RWPE2 (cell line): ENCODE measurements around the gene USP49.

Experiments used
- ATAC-seq: fragments of 200-7000 bp; cut with Tn5 transposase; 3 replicates; pipeline ENCODE4 v1.9.1; 2021; ENCODE audit warnings: low read depth
- DNase-seq: peaks from one replicate; pipeline ENCODE4 v3.0.0-alpha.2; 2020; ENCODE audit warnings: low spot score
- H3K27ac ChIP-seq: fragments of 450-650 bp; 2 replicates; pipeline ENCODE4 v1.5.1; 2017; ENCODE audit warnings: mild to moderate bottlenecking; ENCODE audit not compliant: poor library complexity, severe bottlenecking
- H3K27me3 ChIP-seq: fragments of 250-450 bp; sonication (Bioruptor Pico); 2 replicates; pipeline ENCODE4 v1.5.1; 2021; ENCODE audit warnings: mild to moderate bottlenecking, moderate library complexity; ENCODE audit not compliant: insufficient read depth, poor library complexity, severe bottlenecking
- H3K36me3 ChIP-seq: fragments of 250-450 bp; sonication (Bioruptor Pico); 2 replicates; pipeline ENCODE4 v1.5.1; 2020; ENCODE audit warnings: low read depth, mild to moderate bottlenecking, moderate library complexity
- H3K4me1 ChIP-seq: fragments of 250-450 bp; sonication (Bioruptor Pico); 2 replicates; pipeline ENCODE4 v1.5.1; 2021; ENCODE audit warnings: mild to moderate bottlenecking, moderate library complexity; ENCODE audit not compliant: insufficient read depth, poor library complexity, severe bottlenecking
- H3K4me3 ChIP-seq: fragments of 250-450 bp; sonication (Bioruptor Pico); 2 replicates; pipeline ENCODE4 v1.5.1; 2021; ENCODE audit warnings: mild to moderate bottlenecking, moderate library complexity; ENCODE audit not compliant: severe bottlenecking
- H3K9me3 ChIP-seq: fragments of 250-450 bp; sonication (Bioruptor Pico); 2 replicates; pipeline ENCODE4 v1.5.1; 2021; ENCODE audit warnings: mild to moderate bottlenecking, moderate library complexity; ENCODE audit not compliant: severe bottlenecking
- CTCF ChIP-seq: fragments of 450-650 bp; IDR thresholded peaks from one replicate; pipeline ENCODE4 v1.5.1; 2017; ENCODE audit warnings: mild to moderate bottlenecking, moderate library complexity; ENCODE audit not compliant: poor library complexity, severe bottlenecking

The USP49 gene

GRCh38 chr6:41934278-41935192 is 39.4 kb upstream of the USP49 start:
- no peaks in the 10 kb centered on the region for H3K9me3 ChIP-seq
- H3K4me1 ChIP-seq = peaks cover 3% of the 10 kb centered on the region
- no peaks in the 10 kb centered on the region for H3K27me3 ChIP-seq
- TF ChIP-seq CTCF = no peak
- no peak overlapping the region for H3K4me3 ChIP-seq
- no peak for DNase-seq
- no peak for ATAC-seq
- peak overlapping the region; percentile 7 for H3K27ac ChIP-seq
- peaks cover 78% of the 10 kb centered on the region for H3K36me3 ChIP-seq

- DNase-seq = no peak
- no peak overlapping the region for H3K27ac ChIP-seq
Observed at GRCh38 chr6:41932378-41932777, 37.2 kb upstream of the USP49 start.

GRCh38 chr6:41931792-41932191 is 36.6 kb upstream of the USP49 start:
- no peaks in the 10 kb centered on the region for H3K27me3 ChIP-seq
- DNase-seq = no peak
- no peak overlapping the region for H3K4me3 ChIP-seq
- no peak overlapping the region for H3K27ac ChIP-seq
- no peaks in the 10 kb centered on the region for H3K4me1 ChIP-seq
- H3K36me3 ChIP-seq = peaks cover 96% of the 10 kb centered on the region
- no peaks in the 10 kb centered on the region for H3K9me3 ChIP-seq
- no peak for TF ChIP-seq CTCF
- ATAC-seq = no peak

More at GRCh38 chr6:41932378-41932777, 37.2 kb upstream of the USP49 start:
- H3K36me3 ChIP-seq = peaks cover 96% of the 10 kb centered on the region
- no peaks in the 10 kb centered on the region for H3K27me3 ChIP-seq
- H3K4me3 ChIP-seq = no peak overlapping the region
- no peaks in the 10 kb centered on the region for H3K4me1 ChIP-seq
- TF ChIP-seq CTCF = no peak
- no peaks in the 10 kb centered on the region for H3K9me3 ChIP-seq
- no peak for ATAC-seq

- Histone ChIP-seq H3K27ac (no peak overlapping the region), H3K9me3 (no peaks in the 10 kb centered on the region), H3K27me3 (no peaks in the 10 kb centered on the region), H3K4me1 (no peaks in the 10 kb centered on the region), H3K36me3 (peaks cover 95% of the 10 kb centered on the region), H3K4me3 (no peak overlapping the region)
- TF ChIP-seq CTCF = no peak
- DNase-seq = no peak
- ATAC-seq = no peak
Observed at GRCh38 chr6:41929924-41930323, 34.7 kb upstream of the USP49 start.

GRCh38 chr6:41927253-41927652 is 32.1 kb upstream of the USP49 start:
- DNase-seq (no peak), ATAC-seq (no peak)
- Histone ChIP-seq H3K27ac (no peak overlapping the region), H3K27me3 (no peaks in the 10 kb centered on the region), H3K4me1 (peaks cover 6% of the 10 kb centered on the region), H3K9me3 (no peaks in the 10 kb centered on the region), H3K4me3 (no peak overlapping the region), H3K36me3 (peaks cover 93% of the 10 kb centered on the region)
- TF ChIP-seq CTCF = no peak
